B cell (primary cell): Measurements from ENCODE around the gene GSKIP. TPM values are rescaled to one million over a fixed set of nuclear protein-coding genes. Genes with fewer than 3 reads are reported as not detected.

ENCODE experiments used
- ATAC-seq: fragments of 200-7000 bp; cut with Tn5 transposase; one replicate; pipeline ENCODE4 v1.10.0; 2021; ENCODE audit warnings: low read depth, mild to moderate bottlenecking, moderate number of reproducible peaks, moderate library complexity
- CTCF ChIA-PET: fragments of 350-600 bp; sonication (Branson Sonifier 250); formaldehyde crosslinking; loops from one replicate; lab custom pipeline; 2021; ENCODE audit warnings: antibody characterized with exemption, inconsistent platforms; lab: Charles Lee
- POLR2A ChIA-PET: fragments of 350-600 bp; sonication (Branson Sonifier 250); formaldehyde crosslinking; loops from one replicate; lab custom pipeline; 2021; ENCODE audit warnings: antibody characterized with exemption; lab: Charles Lee
- DNase-seq: peaks from one replicate; pipeline ENCODE4 v3.0.0; 2013
- H2AFZ ChIP-seq: 2 replicates; pipeline ENCODE4 v1.6.1; 2012; ENCODE audit warnings: mild to moderate bottlenecking, low read depth, low read length; ENCODE audit not compliant: insufficient read depth, poor library complexity, severe bottlenecking
- H3K27ac ChIP-seq, 2 donors: 1 replicate in 1 of 2; 2 replicates in 1 of 2; pipeline ENCODE4 v1.5.1; 2012 to 2013; ENCODE audit warnings: low read length in 2 of 2, mild to moderate bottlenecking in 2 of 2, moderate library complexity in 1 of 2
- H3K27me3 ChIP-seq, 4 experiments: fragments of 200-600 bp in 1 of 4; sonication (generic) in 1 of 4; replicated peaks in 1 of 4; 1 replicate in 2 of 4; 2 replicates in 2 of 4; pipeline versions ENCODE4 v1.6.1 to v1.7.0; 2013 to 2016; ENCODE audit warnings: low read length in 3 of 4, mild to moderate bottlenecking in 2 of 4, mixed read lengths in 1 of 4, moderate library complexity in 1 of 4; ENCODE audit not compliant: insufficient read depth in 4 of 4, control insufficient read depth in 3 of 4; ENCODE audit errors: control extremely low read depth in 1 of 4
- H3K36me3 ChIP-seq, 2 experiments: replicated peaks in 1 of 2; 1 replicate in 1 of 2; 2 replicates in 1 of 2; pipeline versions ENCODE4 v1.6.1 to v1.7.1; 2013; ENCODE audit warnings: low read length in 1 of 2; ENCODE audit not compliant: insufficient read depth in 2 of 2, control insufficient read depth in 1 of 2; ENCODE audit errors: control extremely low read depth in 1 of 2, extremely low read depth in 1 of 2
- H3K4me1 ChIP-seq, 2 donors: fragments of 200-600 bp in 1 of 2; sonication (generic) in 1 of 2; 1 replicate in 1 of 2; 2 replicates in 1 of 2; pipeline versions ENCODE4 v1.5.1 to v1.6.1; 2013 to 2017; ENCODE audit warnings: low read length in 2 of 2; ENCODE audit not compliant: control insufficient read depth in 2 of 2, insufficient read depth in 2 of 2
- H3K4me2 ChIP-seq: replicated peaks from 2 replicates; pipeline ENCODE3; 2012; ENCODE audit warnings: mild to moderate bottlenecking, low read depth, low read length; ENCODE audit not compliant: poor library complexity, severe bottlenecking
- H3K4me3 ChIP-seq, 5 experiments: fragments of 200-600 bp in 1 of 5; sonication (generic) in 1 of 5; 1 replicate in 3 of 5; 2 replicates in 2 of 5; pipeline versions ENCODE4 v1.5.1 to v1.7.0; 2011 to 2016; ENCODE audit warnings: low read length in 4 of 5, mild to moderate bottlenecking in 4 of 5, low read depth in 2 of 5, control low read depth in 1 of 5, moderate library complexity in 1 of 5; ENCODE audit not compliant: insufficient read depth in 1 of 5; ENCODE audit errors: control extremely low read depth in 1 of 5, extremely low read depth in 1 of 5
- H3K79me2 ChIP-seq: fragments of 200-600 bp; sonication (generic); one replicate; pipeline ENCODE4 v1.6.0; 2016; ENCODE audit warnings: low read length; ENCODE audit not compliant: control insufficient read depth, insufficient read depth
- H3K9ac ChIP-seq: fragments of 200-600 bp; sonication (generic); 2 replicates; pipeline ENCODE4 v1.6.1; 2017; ENCODE audit warnings: mild to moderate bottlenecking, low read length, moderate library complexity
- H3K9me3 ChIP-seq, 3 donors: one replicate each; pipeline versions ENCODE4 v1.6.1 to v1.7.1; 2013; ENCODE audit warnings: low read length in 2 of 3; ENCODE audit not compliant: control insufficient read depth in 2 of 3, insufficient read depth in 1 of 3; ENCODE audit errors: control extremely low read depth in 1 of 3
- H4K20me1 ChIP-seq: 2 replicates; pipeline ENCODE4 v1.6.0; 2012; ENCODE audit warnings: mild to moderate bottlenecking, low read length; ENCODE audit not compliant: insufficient read depth, control insufficient read depth, poor library complexity, severe bottlenecking
- H3K27ac Mint-ChIP-seq: one replicate; pipeline ENCODE4 v1.8.0; 2021; ENCODE audit warnings: mixed read lengths
- H3K27me3 Mint-ChIP-seq: one replicate; pipeline ENCODE4 v1.8.0; 2021; ENCODE audit warnings: mixed read lengths
- H3K4me1 Mint-ChIP-seq: one replicate; pipeline ENCODE4 v1.8.0; 2021; ENCODE audit warnings: mixed read lengths
- H3K4me3 Mint-ChIP-seq: one replicate; pipeline ENCODE4 v1.8.0; 2021; ENCODE audit warnings: mixed read lengths
- H3K9me3 Mint-ChIP-seq: one replicate; pipeline ENCODE4 v1.8.0; 2022; ENCODE audit warnings: mixed read lengths; ENCODE audit not compliant: insufficient read depth
- EZH2 ChIP-seq: IDR thresholded peaks from 2 replicates; pipeline ENCODE4 v1.6.1; 2012; ENCODE audit warnings: borderline replicate concordance, low read depth, mild to moderate bottlenecking, moderate library complexity, low read length; ENCODE audit not compliant: insufficient read depth, poor library complexity, severe bottlenecking
- whole genome bisulfite sequencing: methylation state at CpG from one replicate; pipeline ENCODE4 v1.1.5; 2013; ENCODE audit warnings: missing lambda C conversion rate; ENCODE audit not compliant: insufficient coverage; 5-methylcytosine and 5-hydroxymethylcytosine counted together
- intact Hi-C: fragments of 100-400 bp; cut with micrococcal nuclease; formaldehyde crosslinking; loops from one replicate; pipeline ENCODE4 v1.10.0; 2022
- polyA plus RNA-seq: library from polyadenylated mRNA; depleted of rRNA; stranded (reverse); fragments of >200 nt; gene quantifications from 2 replicates; pipeline ENCODE4 v1.2.3, GENCODE V29; 2012
- total RNA-seq, 2 donors: library from RNA; stranded (reverse); fragments of 120-200 nt in 1 of 2; gene quantifications; 1 replicate in 1 of 2; 2 replicates in 1 of 2; pipeline versions ENCODE4 v1.2.3 to v1.2.4, GENCODE V29; 2013 to 2022
- TF ChIP-seq, protein P1 (sequence below): fragments of 200-600 bp; IDR thresholded peaks from one replicate; pipeline ENCODE4 v1.8.0; 2022; ENCODE audit warnings: antibody characterized with exemption, mild to moderate bottlenecking

GSKIP gene
- total and polyA plus RNA-seq, 2 donors (not counting 1 experiment from before 2014, with no cell fraction given), result 5.7 to 15.8 TPM

- Histone ChIP-seq H3K27me3 (no peaks in the 10 kb centered on the region), H3K4me1 (no peaks in the 10 kb centered on the region), H2AFZ (no peak overlapping the region), H3K4me3 (no peak overlapping the region), H4K20me1 (peaks cover 23% of the 10 kb centered on the region), H3K36me3 (peaks cover 0 to 3% of the 10 kb centered on the region in 2 experiments), H3K4me2 (no peak overlapping the region), H3K79me2 (peaks cover 80% of the 10 kb centered on the region), H3K9ac (no peak overlapping the region), H3K9me3 (no peaks in the 10 kb centered on the region), H3K27ac (no peak overlapping the region)
- ATAC-seq, result no peak
- H3K4me3 Mint-ChIP-seq, result no peak overlapping the region
- no peak overlapping the region for H3K27ac Mint-ChIP-seq
- intact Hi-C loops, result no loop called here
- POLR2A ChIA-PET, result no interaction called here
- DNase-seq, result no peak
- no peaks in the 10 kb centered on the region for H3K9me3 Mint-ChIP-seq
- no CpG with 5 or more reads among the region's 2 CpGs for WGBS
- TF ChIP-seq, protein P1, sequence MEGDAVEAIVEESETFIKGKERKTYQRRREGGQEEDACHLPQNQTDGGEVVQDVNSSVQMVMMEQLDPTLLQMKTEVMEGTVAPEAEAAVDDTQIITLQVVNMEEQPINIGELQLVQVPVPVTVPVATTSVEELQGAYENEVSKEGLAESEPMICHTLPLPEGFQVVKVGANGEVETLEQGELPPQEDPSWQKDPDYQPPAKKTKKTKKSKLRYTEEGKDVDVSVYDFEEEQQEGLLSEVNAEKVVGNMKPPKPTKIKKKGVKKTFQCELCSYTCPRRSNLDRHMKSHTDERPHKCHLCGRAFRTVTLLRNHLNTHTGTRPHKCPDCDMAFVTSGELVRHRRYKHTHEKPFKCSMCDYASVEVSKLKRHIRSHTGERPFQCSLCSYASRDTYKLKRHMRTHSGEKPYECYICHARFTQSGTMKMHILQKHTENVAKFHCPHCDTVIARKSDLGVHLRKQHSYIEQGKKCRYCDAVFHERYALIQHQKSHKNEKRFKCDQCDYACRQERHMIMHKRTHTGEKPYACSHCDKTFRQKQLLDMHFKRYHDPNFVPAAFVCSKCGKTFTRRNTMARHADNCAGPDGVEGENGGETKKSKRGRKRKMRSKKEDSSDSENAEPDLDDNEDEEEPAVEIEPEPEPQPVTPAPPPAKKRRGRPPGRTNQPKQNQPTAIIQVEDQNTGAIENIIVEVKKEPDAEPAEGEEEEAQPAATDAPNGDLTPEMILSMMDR, result no peak
- no peak for TF ChIP-seq EZH2
- H3K4me1 Mint-ChIP-seq, result peaks cover 3% of the 10 kb centered on the region
- H3K27me3 Mint-ChIP-seq, result no peaks in the 10 kb centered on the region
- CTCF ChIA-PET, result no interaction called here
These were observed 10.6 kb upstream of the GSKIP start for GRCh38 chr14:96352708-96353107.

- Histone ChIP-seq H3K4me2 (no peak overlapping the region), H3K9me3 (no peaks in the 10 kb centered on the region), H3K27ac (no peak overlapping the region), H3K27me3 (no peaks in the 10 kb centered on the region), H3K4me1 (no peaks in the 10 kb centered on the region), H3K36me3 (peaks cover 0 to 3% of the 10 kb centered on the region in 2 experiments), H4K20me1 (peaks cover 27% of the 10 kb centered on the region), H3K4me3 (no peak overlapping the region), H2AFZ (no peak overlapping the region), H3K79me2 (peaks cover 81% of the 10 kb centered on the region), H3K9ac (no peak overlapping the region)
- ChIA-PET CTCF (no interaction called here), POLR2A (no interaction called here)
- Mint-ChIP-seq H3K4me3 (no peak overlapping the region), H3K9me3 (no peaks in the 10 kb centered on the region), H3K27me3 (no peaks in the 10 kb centered on the region), H3K27ac (no peak overlapping the region), H3K4me1 (peaks cover 3% of the 10 kb centered on the region)
- TF ChIP-seq, protein P1, result no peak
- TF ChIP-seq EZH2, result no peak
- DNase-seq (no peak), ATAC-seq (no peak)
- intact Hi-C loops, result no loop called here
- no CpG with 5 or more reads among the region's 4 CpGs for WGBS
These were observed 9.1 kb upstream of the GSKIP start for GRCh38 chr14:96354246-96354645.
